B cell (primary cell): Measurements from ENCODE around the gene RFK.

Experiments used
- EZH2 ChIP-seq: IDR thresholded peaks from 2 replicates; pipeline ENCODE4 v1.6.1; 2012; ENCODE audit warnings: borderline replicate concordance, low read depth, mild to moderate bottlenecking, moderate library complexity, low read length; ENCODE audit not compliant: insufficient read depth, poor library complexity, severe bottlenecking
- TF ChIP-seq, protein P1 (sequence below): fragments of 200-600 bp; IDR thresholded peaks from one replicate; pipeline ENCODE4 v1.8.0; 2022; ENCODE audit warnings: antibody characterized with exemption, mild to moderate bottlenecking

DNA sequence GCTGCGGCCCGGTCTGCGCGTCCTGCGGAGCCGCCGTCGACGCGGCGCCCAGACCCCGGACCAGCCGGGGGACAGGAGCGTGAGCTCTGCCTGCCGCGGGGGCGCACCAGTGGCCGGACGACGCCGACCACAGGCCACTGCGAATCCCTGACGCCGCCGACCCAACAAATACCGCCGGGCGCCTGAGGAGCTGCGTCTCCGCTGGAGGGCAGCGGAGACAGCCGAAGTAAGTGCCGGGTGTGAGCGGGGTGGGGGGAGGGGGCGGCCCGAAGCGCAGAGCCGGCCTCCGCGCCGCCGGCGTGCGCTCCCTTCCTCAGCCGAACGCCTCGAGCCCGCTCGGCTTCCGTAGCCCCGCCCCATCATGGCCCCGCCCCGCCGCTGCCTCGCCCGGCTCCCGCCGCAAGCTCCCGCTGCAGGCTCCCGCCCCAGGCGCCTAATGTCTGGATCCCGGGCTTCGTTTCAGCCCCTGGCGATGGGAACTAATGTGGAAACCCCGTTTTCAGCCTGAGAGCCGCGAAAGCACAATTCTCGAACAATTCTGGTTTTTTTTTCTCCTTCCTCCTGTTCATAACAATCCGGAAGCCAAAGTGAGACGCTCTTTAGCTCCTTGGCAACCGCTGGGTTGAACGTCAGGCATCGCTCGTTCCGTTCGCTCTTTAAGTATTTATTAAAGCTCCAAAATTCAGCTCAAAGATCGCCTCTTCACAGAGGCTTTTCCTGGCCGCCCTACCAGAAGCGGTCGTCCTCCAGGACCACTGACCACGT, at the start of gene RFK:
- TF ChIP-seq, protein P1, sequence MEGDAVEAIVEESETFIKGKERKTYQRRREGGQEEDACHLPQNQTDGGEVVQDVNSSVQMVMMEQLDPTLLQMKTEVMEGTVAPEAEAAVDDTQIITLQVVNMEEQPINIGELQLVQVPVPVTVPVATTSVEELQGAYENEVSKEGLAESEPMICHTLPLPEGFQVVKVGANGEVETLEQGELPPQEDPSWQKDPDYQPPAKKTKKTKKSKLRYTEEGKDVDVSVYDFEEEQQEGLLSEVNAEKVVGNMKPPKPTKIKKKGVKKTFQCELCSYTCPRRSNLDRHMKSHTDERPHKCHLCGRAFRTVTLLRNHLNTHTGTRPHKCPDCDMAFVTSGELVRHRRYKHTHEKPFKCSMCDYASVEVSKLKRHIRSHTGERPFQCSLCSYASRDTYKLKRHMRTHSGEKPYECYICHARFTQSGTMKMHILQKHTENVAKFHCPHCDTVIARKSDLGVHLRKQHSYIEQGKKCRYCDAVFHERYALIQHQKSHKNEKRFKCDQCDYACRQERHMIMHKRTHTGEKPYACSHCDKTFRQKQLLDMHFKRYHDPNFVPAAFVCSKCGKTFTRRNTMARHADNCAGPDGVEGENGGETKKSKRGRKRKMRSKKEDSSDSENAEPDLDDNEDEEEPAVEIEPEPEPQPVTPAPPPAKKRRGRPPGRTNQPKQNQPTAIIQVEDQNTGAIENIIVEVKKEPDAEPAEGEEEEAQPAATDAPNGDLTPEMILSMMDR, result peak; percentile 61
- no peak for TF ChIP-seq EZH2
